GM18867 (cell line): ENCODE measurements around the gene FMNL2.

Experiments
- ATAC-seq: cut with Tn5 transposase; IDR thresholded peaks from one replicate; pipeline ENCODE4 v1.9.1; 2021; ENCODE audit warnings: mild to moderate bottlenecking, moderate library complexity; ENCODE audit not compliant: unreplicated experiment

Gene FMNL2

DNA sequence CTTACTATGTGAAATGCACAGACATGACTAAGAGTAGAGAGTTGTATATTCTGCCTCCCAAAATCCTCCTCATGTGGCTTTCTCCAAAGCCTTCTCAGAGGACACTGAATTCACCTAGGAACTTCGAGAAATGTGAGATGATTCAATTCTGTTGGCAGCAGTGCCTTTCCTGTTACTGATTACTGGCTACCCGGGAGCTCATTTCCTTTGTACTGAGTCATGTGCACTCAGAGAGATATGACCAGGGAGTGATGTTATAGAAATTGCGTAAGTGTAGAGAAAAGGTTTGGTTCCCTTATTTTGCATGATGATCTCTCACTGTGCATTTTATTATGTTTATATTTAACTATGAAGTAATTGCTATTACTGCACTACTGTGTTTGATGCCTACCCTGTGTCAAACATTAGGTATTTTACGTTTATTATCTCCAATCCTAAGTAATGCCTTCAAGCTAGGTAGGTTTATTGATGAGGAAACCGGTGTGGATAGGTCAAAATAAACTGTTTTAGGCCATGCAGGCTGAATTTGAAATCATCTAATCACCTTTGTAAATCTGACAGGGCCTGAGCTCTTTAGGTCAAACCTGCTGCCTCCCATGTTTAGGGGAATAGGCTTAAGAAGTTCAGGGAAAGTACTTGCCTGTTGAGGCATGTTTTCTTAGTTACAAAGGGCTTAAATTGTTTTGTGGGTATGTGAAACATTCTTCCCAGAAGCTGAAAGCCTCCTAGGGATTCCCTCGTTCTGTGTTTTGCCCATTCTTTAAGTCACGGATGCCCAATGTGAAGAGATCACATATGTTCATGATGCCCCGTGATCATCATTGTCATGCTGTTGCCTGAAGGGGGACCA is 86.8 kb downstream of the FMNL2 start:
- ATAC-seq = peak; percentile 72

DNA sequence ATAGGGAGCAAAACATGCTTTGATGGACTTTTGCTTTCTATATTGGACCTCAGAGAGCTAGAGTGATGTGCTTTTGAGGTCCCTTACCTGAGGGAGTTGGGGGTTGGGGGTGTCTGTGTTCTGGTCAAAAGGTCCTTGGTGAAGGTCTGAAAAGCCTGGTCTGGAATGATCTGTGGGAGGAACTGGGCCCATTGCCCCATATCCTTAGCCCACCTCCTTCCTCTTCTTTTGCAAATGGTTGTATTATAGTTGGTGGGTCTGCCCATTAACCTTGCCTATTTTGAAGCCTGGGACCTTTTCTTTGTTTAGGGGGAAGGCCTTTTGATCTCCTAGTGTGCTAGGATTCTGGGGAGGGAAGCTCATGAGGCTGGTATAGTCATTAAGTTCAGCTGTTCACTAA is 88.7 kb downstream of the FMNL2 start:
- ATAC-seq = no peak

DNA sequence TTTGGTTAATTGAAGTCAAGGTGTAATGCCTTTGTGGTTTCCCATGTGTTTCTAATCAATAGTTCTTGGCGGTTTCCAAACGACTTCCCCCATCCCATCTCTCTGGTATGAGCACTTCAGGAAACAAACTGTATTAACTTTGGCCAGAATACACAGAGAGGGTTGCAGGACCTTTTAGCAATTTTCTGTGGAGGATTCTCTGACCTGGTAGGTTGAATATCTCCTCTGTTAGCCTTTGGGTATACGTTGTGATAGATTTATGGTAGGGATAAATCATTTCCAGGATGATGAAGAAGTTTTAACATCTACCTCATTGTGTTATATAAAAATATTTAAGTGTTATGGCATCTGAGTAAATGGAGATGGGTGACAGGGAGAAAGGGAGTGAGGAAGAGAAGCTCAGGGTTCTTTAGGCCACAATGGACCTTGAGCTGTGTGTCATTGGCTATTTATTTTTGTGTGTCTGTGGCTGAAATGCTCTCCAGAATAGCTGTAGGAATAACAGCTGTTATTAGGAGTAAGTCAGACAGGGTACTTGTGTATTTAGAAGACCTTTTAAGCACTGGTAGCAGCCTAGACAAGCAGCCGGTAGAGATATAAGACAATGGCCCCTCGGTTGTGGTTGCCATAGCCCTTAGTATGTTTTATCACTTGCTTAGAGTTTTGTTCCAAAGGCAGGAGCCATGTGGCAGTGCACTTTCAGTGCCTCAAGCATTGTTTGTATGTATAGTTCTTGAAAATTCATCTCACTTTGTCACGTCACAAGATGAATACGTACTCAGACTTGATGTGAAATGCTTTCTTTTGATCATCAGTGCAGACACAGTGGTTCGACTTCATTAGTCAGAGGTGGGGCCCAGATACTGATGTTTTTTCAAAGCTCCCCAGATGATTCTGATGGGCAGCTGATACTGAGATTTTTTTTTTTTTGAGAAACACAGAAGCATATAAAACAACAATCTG is 91.1 kb downstream of the FMNL2 start:
- ATAC-seq = no peak

DNA sequence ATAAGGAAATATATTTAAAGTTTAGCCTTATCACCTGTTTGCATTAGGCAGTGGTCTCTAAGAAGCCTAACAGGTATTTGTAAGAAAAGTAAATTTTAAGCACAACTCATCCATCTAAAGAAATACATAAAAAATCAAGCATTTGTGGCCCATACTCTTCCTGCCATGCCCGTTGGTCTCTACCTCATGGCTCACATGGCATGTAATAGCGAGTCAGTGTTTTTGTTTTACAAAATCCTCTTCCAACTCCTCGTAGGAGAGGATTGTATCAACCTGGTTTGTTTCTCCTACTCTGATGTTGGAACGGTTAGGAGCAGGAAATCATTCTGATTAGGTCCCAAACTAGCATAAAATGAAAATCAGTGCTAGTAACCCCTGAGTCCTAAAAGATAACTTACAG is 91.8 kb downstream of the FMNL2 start:
- no peak for ATAC-seq

GRCh38 chr2:152427902-152428301 is 92.9 kb downstream of the FMNL2 start:
- no peak for ATAC-seq

- no peak for ATAC-seq
Observed at GRCh38 chr2:152428800-152429582, 94.0 kb downstream of the FMNL2 start.

DNA sequence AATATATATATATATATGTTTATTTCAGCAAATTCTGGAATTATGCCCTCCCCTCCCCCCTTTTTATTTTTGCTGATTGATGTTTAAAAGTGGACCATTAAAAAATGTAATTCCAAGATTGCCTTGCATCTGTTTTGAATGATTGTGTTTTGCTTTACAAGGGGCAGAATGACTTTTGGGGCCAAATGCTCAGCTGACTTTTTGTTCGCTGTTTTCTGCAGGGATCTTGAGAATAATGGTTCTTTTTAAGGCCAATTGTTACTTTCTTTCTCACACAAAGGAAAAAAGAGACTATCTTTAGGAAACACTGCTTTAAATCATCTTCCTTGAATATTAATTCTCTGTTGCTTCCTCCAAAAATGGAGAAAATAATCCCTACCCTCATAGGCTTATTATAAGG is 95.9 kb downstream of the FMNL2 start:
- no peak for ATAC-seq

DNA sequence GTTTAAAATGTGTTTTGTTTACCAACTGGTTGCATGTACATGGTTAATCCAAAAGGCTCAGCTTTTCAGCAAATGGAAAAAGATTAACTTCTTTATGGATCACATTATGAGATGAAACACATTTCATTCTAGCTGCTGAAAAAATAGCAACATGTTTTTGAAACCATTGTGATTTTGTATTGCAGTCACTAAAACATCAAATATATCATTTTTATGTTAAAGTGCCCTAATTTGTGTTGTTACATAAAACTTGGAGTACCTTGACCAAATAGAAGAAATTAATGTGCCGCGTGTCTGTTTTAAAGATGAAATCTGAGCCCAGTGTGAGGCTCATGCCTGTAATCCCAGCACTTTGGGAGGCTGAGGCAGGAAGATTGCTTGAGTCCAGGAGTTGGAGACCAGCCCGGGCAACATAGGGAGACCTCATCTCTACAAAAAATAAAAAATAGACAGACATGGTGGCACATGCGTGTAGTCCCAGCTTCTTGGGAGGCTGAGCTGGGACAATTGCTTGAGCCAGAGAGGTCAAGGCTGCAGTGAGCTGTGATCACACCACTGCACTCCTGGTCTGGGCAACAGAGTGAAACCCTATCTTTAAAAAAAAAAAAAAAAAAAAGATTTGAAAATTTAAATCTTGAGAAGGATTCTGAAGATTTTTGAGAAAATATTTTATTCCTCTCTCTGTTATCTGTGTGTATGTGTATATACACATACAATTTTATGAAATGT is 96.6 kb downstream of the FMNL2 start:
- no peak for ATAC-seq

GRCh38 chr2:152432206-152432653 is 97.3 kb downstream of the FMNL2 start:
- no peak for ATAC-seq

GRCh38 chr2:152432765-152433164 is 97.8 kb downstream of the FMNL2 start:
- no peak for ATAC-seq

- no peak for ATAC-seq
Observed at GRCh38 chr2:152433289-152433688, 98.3 kb downstream of the FMNL2 start.

GRCh38 chr2:152433791-152434190 is 98.8 kb downstream of the FMNL2 start:
- no peak for ATAC-seq

DNA sequence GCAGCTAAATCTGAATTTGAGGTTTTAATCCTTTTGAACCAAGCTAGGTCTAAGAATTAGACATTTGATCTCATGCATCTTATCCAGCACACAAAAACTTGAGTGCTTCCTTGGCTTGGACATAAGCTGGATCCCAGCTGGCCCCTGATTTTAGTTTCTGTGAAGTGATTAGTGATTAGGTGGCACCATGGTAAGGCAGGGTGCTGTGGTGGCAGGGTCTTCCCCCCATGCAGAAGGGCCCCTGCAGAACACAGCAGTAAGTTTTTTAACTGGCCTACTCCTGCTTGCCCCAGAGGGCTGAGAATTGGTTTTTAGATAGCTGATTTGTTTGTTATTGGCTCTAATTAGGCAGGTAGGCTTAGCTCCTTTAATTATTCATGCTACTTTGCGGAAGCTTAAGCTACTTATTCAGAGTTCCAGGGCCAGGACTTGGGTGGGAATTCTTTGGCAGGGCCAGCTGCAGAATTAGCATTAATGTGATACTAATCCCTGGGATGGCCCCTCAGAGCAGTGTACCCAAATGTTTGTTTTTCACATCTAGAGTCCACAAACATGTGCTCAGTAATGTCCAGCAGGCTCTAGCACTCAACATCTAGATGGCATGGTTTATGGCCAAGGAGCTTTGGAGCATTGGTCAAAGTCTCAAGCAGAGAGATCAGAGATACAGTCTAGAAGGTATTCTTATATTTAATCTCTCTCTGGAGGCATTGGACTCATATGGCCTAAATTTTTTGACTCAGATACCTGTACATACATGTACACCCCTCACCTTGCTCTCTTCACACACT is 99.6 kb downstream of the FMNL2 start:
- ATAC-seq = no peak

DNA sequence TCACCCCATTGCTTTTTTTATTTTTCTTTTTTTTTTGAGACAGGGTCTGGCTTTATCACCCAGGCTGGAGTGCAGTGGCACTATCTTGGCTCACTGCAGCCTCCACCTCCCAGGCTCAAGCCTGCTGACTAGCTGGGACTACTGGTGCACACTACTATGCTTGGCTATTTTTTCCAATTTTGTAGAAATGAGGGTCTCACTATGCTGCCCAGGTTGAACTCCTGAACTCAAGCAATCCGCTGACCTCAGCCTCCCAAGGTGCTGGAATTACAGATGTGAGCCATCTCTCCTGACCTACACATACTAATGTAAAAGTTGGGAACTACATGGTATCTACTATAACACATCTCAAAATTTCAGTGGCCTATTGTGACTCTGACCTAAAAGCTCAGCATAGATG is 101.2 kb downstream of the FMNL2 start:
- ATAC-seq = no peak

DNA sequence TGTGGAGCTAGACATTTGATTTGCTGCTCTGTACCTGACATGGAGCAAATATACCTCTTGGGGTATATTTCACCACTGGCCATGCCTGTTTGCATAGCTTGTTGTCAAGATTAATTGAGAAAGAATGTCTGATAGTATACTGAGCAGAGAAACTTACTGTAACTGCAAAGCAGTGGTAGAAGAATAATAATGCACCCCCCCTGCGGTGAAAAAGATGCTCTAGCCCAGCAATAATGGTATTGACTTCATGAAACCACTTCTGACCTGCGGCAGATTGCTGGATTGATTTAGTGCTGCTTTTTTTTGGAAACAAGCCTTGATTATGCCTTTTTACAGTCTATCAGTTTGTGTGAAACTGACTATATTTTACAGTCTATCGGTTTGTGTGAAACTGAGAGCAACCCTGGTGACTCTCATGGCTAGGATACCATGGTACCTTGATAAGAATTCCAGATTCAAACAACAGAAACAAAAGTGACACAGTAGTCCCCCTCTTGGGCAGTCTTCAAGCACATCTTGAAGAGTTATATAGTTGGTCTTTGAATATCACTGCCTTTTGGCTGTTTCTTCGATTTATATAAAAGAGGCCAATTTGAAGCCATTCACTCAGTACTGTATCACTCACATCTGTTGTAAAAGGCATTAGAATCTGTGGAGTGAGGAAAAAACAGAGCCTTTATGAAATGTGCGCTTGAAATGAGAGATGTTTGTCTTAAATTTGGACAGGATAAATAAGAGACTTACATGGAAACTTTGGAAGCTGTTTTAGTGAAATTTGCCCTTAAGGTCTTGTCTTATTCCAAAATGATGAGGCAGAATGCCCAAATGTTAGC is 102.5 kb downstream of the FMNL2 start:
- ATAC-seq = no peak

DNA sequence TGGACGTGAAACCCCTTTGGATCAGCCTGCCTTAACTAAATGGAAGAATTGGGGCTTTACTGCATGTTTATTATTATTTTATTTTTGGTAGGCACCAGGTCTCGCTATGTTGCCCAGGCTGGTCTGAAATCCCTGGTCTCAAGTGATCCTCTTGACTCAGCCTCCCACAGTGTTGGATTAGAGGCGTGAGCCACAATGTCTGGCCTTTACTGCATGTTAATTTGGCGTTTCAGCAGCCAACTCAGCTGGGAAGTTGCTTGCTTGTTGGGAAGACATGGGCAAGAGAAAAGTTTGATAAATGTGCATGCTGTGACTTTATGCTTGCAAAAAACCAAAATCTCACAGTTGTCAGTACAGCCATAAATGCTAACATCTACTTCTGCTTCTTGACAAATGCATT is 105.1 kb downstream of the FMNL2 start:
- ATAC-seq = no peak

GRCh38 chr2:152440460-152440859 is 105.5 kb downstream of the FMNL2 start:
- ATAC-seq = no peak

GRCh38 chr2:152441961-152442360 is 107.0 kb downstream of the FMNL2 start:
- peak; percentile 60 for ATAC-seq

GRCh38 chr2:152443771-152444170 is 108.8 kb downstream of the FMNL2 start:
- ATAC-seq = no peak
